Skin of body (tissue), 2 donors: ENCODE measurements around the gene H2BW1. TPM values are rescaled to one million over a fixed set of nuclear protein-coding genes. Genes with fewer than 3 reads are reported as not detected.
"Not testable (repeated sequence)": the region's sequence is repeated elsewhere in the genome, so short reads cannot be mapped to it uniquely, and the experiment has no call there.

Experiments
- DNase-seq: peaks from one replicate; lab custom pipeline; 2025; lab: John Stamatoyannopoulos, UW
- total RNA-seq: library from RNA; depleted of rRNA; stranded (reverse); fragments of >200 nt; gene quantifications from one replicate; pipeline ENCODE4 v1.2.3, GENCODE V29; 2014

Gene H2BW1
- not detected for total RNA-seq

GRCh38 chrX:104013606-104014005, at the start of gene H2BW1:
Gene H2BW1 (minus strand): TSS chrX:104013708. CDS start chrX:104013576, 132 bp downstream.
- no peak for DNase-seq

GRCh38 chrX:104062636-104063035, 49.1 kb upstream of the H2BW1 start:
- DNase-seq = not testable (repeated sequence)

GRCh38 chrX:104054956-104055355, 41.4 kb upstream of the H2BW1 start:
- not testable (repeated sequence) for DNase-seq

- DNase-seq = no peak
Observed at GRCh38 chrX:104047171-104047570, 33.7 kb upstream of the H2BW1 start.

- no peak for DNase-seq
Observed at GRCh38 chrX:104045642-104046041, 32.1 kb upstream of the H2BW1 start.

- DNase-seq = no peak
Observed at GRCh38 chrX:104041003-104041402, 27.5 kb upstream of the H2BW1 start.

- no peak for DNase-seq
Observed at GRCh38 chrX:104039689-104040505, 26.4 kb upstream of the H2BW1 start, which contains the start of gene H2BW2. Gene H2BW2 (plus strand): TSS chrX:104039956. CDS start chrX:104039995, 39 bp downstream.

- DNase-seq = no peak
Observed at GRCh38 chrX:104018126-104018525, 4.6 kb upstream of the H2BW1 start.

- DNase-seq = not testable (repeated sequence)
Observed at GRCh38 chrX:104015576-104015975, 2.1 kb upstream of the H2BW1 start.

- DNase-seq = no peak
Observed at GRCh38 chrX:104013158-104013557, 350 bp downstream of the H2BW1 start.

GRCh38 chrX:104008831-104009230, 4.7 kb downstream of the H2BW1 start:
- no peak for DNase-seq

- DNase-seq = no peak
Observed at GRCh38 chrX:103999234-103999633, 14.3 kb downstream of the H2BW1 start.

- not testable (repeated sequence) for DNase-seq
Observed at GRCh38 chrX:103983508-103983907, 30.0 kb downstream of the H2BW1 start.

- DNase-seq = not testable (repeated sequence)
Observed at GRCh38 chrX:103962411-103963278, 50.9 kb downstream of the H2BW1 start, which contains the start of gene TMSB15B. Gene TMSB15B (plus strand): TSS chrX:103962627.

Other genes starting within 250 kb of the H2BW1 start
- gene PLP1, start 236.9 kb downstream of the H2BW1 start, total RNA-seq = 57.5 TPM
- gene RAB9B, start 181.5 kb downstream of the H2BW1 start, total RNA-seq = 4.8 TPM
- 5.3 TPM for gene TMSB15B, start 51.1 kb downstream of the H2BW1 start, total RNA-seq
- gene H2BW2, start 26.2 kb upstream of the H2BW1 start, total RNA-seq = not detected
- gene TMSB15C, start 62.5 kb upstream of the H2BW1 start, total RNA-seq = 7.6 TPM
- gene ZCCHC18, start 98.8 kb upstream of the H2BW1 start, total RNA-seq = 0.79 TPM
- 12.7 TPM for gene SLC25A53, start 143.3 kb upstream of the H2BW1 start, total RNA-seq
- gene FAM199X, start 152.7 kb upstream of the H2BW1 start, total RNA-seq = 18.2 TPM
- not detected for gene ESX1, start 241.2 kb upstream of the H2BW1 start, total RNA-seq